Astrocyte (in vitro differentiated cells and primary cell): ENCODE results near the gene RAB11FIP4. TPM values are rescaled to one million over a fixed set of nuclear protein-coding genes. Genes with fewer than 3 reads are reported as not detected.
A peak's percentile ranks its signal among the peaks of the same experiment; 100 is the strongest.

ENCODE experiments used
- DNase-seq: peaks from one replicate; pipeline ENCODE4 v3.0.0-alpha.2; 2010; ENCODE audit warnings: low read depth
- FAIRE-seq: peaks from 2 replicates; lab custom pipeline; 2011; peaks lifted over from hg19 to GRCh38; lab: Jason Lieb, UNC
- H2AFZ ChIP-seq: 2 replicates; pipeline ENCODE4 v1.6.0; 2012; ENCODE audit warnings: low read depth, low read length, inconsistent platforms
- H3K27ac ChIP-seq: 2 replicates; pipeline ENCODE4 v1.5.1; 2011; ENCODE audit warnings: low read depth, low read length, inconsistent platforms
- H3K27me3 ChIP-seq: 2 replicates; pipeline ENCODE4 v1.6.0; 2011; ENCODE audit warnings: low read length, inconsistent platforms; ENCODE audit not compliant: insufficient read depth
- H3K36me3 ChIP-seq: 2 replicates; pipeline ENCODE4 v1.5.1; 2011; ENCODE audit warnings: low read length, inconsistent platforms; ENCODE audit not compliant: insufficient read depth
- H3K4me1 ChIP-seq: 2 replicates; pipeline ENCODE4 v1.5.1; 2011; ENCODE audit warnings: low read length, inconsistent platforms; ENCODE audit not compliant: insufficient read depth
- H3K4me2 ChIP-seq: 2 replicates; pipeline ENCODE4 v1.6.0; 2012; ENCODE audit warnings: low read length, inconsistent platforms
- H3K4me3 ChIP-seq: 2 replicates; pipeline ENCODE4 v1.5.1; 2011; ENCODE audit warnings: low read depth, mild to moderate bottlenecking, low read length, inconsistent platforms; ENCODE audit not compliant: insufficient read depth
- H3K79me2 ChIP-seq: 2 replicates; pipeline ENCODE4 v1.6.0; 2012; ENCODE audit warnings: mild to moderate bottlenecking, low read length, inconsistent platforms; ENCODE audit not compliant: insufficient read depth
- H3K9ac ChIP-seq: 2 replicates; pipeline ENCODE4 v1.6.0; 2012; ENCODE audit warnings: mild to moderate bottlenecking, low read length, inconsistent platforms
- H3K9me3 ChIP-seq: 2 replicates; pipeline ENCODE4 v1.5.1; 2012; ENCODE audit warnings: low read depth, mild to moderate bottlenecking, low read length, inconsistent platforms; ENCODE audit not compliant: insufficient read depth
- H4K20me1 ChIP-seq: 2 replicates; pipeline ENCODE4 v1.6.0; 2012; ENCODE audit warnings: low read length, inconsistent platforms; ENCODE audit not compliant: insufficient read depth
- H3K27ac Mint-ChIP-seq: one replicate; pipeline ENCODE4 v1.8.0; 2021; ENCODE audit warnings: mild to moderate bottlenecking, mixed read lengths; ENCODE audit not compliant: unreplicated experiment
- H3K27me3 Mint-ChIP-seq: one replicate; pipeline ENCODE4 v1.8.0; 2021; ENCODE audit warnings: low read depth, mixed read lengths; ENCODE audit not compliant: unreplicated experiment
- H3K36me3 Mint-ChIP-seq: one replicate; pipeline ENCODE4 v1.8.0; 2021; ENCODE audit warnings: low read depth, mixed read lengths; ENCODE audit not compliant: unreplicated experiment
- H3K4me1 Mint-ChIP-seq: one replicate; pipeline ENCODE4 v1.8.0; 2021; ENCODE audit warnings: low read depth, mixed read lengths; ENCODE audit not compliant: unreplicated experiment
- H3K4me3 Mint-ChIP-seq: one replicate; pipeline ENCODE4 v1.8.0; 2021; ENCODE audit warnings: mild to moderate bottlenecking, moderate library complexity, mixed read lengths; ENCODE audit not compliant: unreplicated experiment
- H3K9me3 Mint-ChIP-seq: one replicate; pipeline ENCODE4 v1.8.0; 2021; ENCODE audit warnings: mild to moderate bottlenecking, mixed read lengths; ENCODE audit not compliant: unreplicated experiment
- EZH2 ChIP-seq: IDR thresholded peaks from 2 replicates; pipeline ENCODE4 v1.6.1; 2012; ENCODE audit warnings: mild to moderate bottlenecking, low read length, inconsistent platforms; ENCODE audit not compliant: insufficient read depth
- total RNA-seq: library from RNA; stranded (reverse); gene quantifications from 2 replicates; pipeline ENCODE4 v1.2.1, GENCODE V29; 2021
- TF ChIP-seq, protein P1 (sequence below): IDR thresholded peaks from 2 replicates; pipeline ENCODE4 v1.5.1; 2011; ENCODE audit warnings: low read depth, mild to moderate bottlenecking, inconsistent platforms, low read length, moderate library complexity; ENCODE audit not compliant: insufficient read depth

The RAB11FIP4 gene
- total RNA-seq, 1 donor from 2014 or later = 4.4 TPM

DNA sequence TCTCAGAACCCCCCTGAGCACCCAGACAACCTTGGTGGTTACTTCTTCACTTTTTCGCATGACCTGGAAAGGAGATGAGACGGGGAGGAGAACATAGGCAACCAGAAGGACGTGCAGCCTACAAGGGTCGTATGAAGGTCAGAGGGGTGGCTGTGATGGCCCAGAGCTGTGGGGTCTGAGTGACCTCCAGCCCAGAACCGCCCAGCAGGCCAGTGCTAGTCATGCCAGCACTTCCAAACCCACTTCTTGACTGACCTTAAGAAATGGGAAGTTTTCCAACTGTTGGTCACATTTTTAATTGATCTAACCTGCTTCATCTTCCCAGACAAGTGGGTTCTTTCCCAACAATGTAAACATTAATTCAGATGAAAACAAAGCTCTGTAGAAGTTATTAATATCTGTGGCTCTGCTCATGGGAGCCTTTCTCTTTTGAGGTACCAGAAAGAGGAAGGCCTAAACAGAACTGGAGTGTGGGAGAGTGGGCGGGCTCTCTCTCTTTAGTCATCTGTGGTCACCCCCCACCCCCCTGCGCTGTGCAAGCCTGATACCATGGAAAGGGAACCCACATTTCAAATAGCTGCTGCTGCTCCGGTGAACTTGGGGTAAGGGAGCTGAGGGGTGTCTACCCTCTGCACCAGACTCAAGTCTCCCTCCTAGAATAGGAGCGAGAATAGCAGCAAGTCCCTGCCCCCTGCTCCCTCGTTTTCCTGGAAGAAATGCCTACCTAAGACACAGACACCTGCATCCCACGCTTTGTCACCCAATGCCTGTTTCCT is 101.6 kb downstream of the RAB11FIP4 start:
- Mint-ChIP-seq H3K36me3 (no peaks in the 10 kb centered on the region), H3K27ac (no peak overlapping the region), H3K27me3 (peaks cover 67% of the 10 kb centered on the region), H3K4me3 (no peak overlapping the region), H3K9me3 (peaks cover 2% of the 10 kb centered on the region), H3K4me1 (peaks cover 17% of the 10 kb centered on the region)
- Histone ChIP-seq H4K20me1 (peaks cover 3% of the 10 kb centered on the region), H3K36me3 (no peaks in the 10 kb centered on the region), H3K27ac (no peak overlapping the region), H3K79me2 (no peaks in the 10 kb centered on the region), H2AFZ (no peak overlapping the region), H3K9ac (no peak overlapping the region), H3K4me2 (no peak overlapping the region), H3K27me3 (peaks cover 49% of the 10 kb centered on the region), H3K4me1 (no peaks in the 10 kb centered on the region), H3K9me3 (no peaks in the 10 kb centered on the region), H3K4me3 (no peak overlapping the region)
- FAIRE-seq = no peak
- TF ChIP-seq, protein P1, sequence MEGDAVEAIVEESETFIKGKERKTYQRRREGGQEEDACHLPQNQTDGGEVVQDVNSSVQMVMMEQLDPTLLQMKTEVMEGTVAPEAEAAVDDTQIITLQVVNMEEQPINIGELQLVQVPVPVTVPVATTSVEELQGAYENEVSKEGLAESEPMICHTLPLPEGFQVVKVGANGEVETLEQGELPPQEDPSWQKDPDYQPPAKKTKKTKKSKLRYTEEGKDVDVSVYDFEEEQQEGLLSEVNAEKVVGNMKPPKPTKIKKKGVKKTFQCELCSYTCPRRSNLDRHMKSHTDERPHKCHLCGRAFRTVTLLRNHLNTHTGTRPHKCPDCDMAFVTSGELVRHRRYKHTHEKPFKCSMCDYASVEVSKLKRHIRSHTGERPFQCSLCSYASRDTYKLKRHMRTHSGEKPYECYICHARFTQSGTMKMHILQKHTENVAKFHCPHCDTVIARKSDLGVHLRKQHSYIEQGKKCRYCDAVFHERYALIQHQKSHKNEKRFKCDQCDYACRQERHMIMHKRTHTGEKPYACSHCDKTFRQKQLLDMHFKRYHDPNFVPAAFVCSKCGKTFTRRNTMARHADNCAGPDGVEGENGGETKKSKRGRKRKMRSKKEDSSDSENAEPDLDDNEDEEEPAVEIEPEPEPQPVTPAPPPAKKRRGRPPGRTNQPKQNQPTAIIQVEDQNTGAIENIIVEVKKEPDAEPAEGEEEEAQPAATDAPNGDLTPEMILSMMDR = no peak
- TF ChIP-seq EZH2 = no peak
- no peak for DNase-seq

DNA sequence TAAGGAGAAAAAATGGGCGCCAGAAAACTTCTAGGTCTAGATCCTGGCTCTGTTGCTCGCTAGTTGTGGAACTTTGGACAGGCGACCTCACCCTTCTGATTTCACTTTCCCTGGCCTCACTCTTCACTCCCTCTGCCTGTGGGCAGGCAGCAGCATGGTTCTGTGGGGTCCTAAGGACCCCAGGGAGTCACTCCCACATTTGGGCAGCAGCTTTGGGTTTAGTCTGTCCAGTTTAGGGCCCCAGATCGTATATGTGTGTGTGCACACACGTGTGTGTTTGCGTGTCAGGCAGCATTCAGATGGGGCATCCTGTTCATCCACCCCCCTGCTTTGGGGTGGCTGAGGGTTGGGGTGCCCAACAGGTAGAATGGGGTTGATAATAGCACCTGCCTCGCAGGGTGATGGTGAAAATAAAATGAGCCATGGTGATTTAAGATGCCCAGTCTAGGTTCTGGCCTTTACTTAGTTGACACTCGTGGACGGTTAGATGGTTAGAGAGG is 102.2 kb downstream of the RAB11FIP4 start:
- peaks cover 3% of the 10 kb centered on the region for H4K20me1 ChIP-seq
- H3K9me3 ChIP-seq = no peaks in the 10 kb centered on the region
- no peak overlapping the region for H2AFZ ChIP-seq
- H3K9ac ChIP-seq = no peak overlapping the region
- Mint-ChIP-seq H3K27ac (peak overlapping the region; percentile 50), H3K4me1 (peaks cover 17% of the 10 kb centered on the region), H3K27me3 (peaks cover 72% of the 10 kb centered on the region), H3K36me3 (no peaks in the 10 kb centered on the region), H3K9me3 (peaks cover 2% of the 10 kb centered on the region), H3K4me3 (no peak overlapping the region)
- H3K36me3 ChIP-seq = no peaks in the 10 kb centered on the region
- H3K4me1 ChIP-seq = no peaks in the 10 kb centered on the region
- FAIRE-seq (no peak), DNase-seq (no peak)
- no peaks in the 10 kb centered on the region for H3K79me2 ChIP-seq
- H3K27me3 ChIP-seq = peaks cover 53% of the 10 kb centered on the region
- no peak overlapping the region for H3K4me2 ChIP-seq
- H3K27ac ChIP-seq = no peak overlapping the region
- TF ChIP-seq, protein P1 = no peak
- no peak for TF ChIP-seq EZH2
- H3K4me3 ChIP-seq = no peak overlapping the region
